Measurements from ENCODE around the gene AFAP1. TPM values are rescaled to one million over a fixed set of nuclear protein-coding genes. Genes with fewer than 3 reads are reported as not detected.
A peak's percentile ranks its signal among the peaks of the same experiment; 100 is the strongest.

Gene AFAP1
- total and polyA plus RNA-seq, 2 donors (not counting 1 experiment from before 2014, with no cell fraction given), result 0.03 to 0.44 TPM

DNA sequence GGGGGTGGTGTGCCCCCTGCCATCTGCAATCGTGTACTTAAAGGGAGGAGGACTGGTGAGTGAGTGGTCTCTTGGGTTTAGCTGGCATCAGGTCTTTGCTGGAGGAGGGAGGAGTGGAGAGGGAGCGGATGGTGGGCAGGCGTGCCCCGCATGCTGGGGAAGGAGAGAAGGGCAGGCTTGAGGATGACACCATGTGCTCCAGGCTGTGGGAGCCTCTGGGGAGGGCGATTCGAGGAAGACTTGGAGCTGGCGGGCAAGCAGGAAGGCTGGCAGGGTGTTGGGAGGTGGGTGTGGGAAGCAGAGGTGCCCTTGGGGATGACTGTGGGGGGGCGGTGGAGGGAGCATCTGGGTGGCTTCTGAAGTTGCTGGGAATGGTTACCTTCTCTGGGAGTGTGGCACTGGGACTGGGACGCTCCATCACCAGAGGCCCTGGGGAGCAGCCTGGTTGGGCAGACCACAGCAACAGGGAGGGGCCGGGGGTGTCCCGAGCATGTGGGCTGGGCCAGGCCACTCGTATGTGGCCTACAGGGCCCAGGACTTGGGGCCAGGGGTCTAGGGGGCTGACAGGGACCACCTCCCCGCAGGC, 30.8 kb upstream of the AFAP1 start:
- TF ChIP-seq EZH2 (IDR thresholded peaks at IDR 0.05; ENCODE audit: borderline replicate concordance, insufficient read depth, low read depth, low read length, poor library complexity, severe bottlenecking), result no peak
- TF ChIP-seq, protein P1, sequence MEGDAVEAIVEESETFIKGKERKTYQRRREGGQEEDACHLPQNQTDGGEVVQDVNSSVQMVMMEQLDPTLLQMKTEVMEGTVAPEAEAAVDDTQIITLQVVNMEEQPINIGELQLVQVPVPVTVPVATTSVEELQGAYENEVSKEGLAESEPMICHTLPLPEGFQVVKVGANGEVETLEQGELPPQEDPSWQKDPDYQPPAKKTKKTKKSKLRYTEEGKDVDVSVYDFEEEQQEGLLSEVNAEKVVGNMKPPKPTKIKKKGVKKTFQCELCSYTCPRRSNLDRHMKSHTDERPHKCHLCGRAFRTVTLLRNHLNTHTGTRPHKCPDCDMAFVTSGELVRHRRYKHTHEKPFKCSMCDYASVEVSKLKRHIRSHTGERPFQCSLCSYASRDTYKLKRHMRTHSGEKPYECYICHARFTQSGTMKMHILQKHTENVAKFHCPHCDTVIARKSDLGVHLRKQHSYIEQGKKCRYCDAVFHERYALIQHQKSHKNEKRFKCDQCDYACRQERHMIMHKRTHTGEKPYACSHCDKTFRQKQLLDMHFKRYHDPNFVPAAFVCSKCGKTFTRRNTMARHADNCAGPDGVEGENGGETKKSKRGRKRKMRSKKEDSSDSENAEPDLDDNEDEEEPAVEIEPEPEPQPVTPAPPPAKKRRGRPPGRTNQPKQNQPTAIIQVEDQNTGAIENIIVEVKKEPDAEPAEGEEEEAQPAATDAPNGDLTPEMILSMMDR (IDR thresholded peaks at IDR 0.05), result no peak
- Mint-ChIP-seq H3K27me3 (peaks cover 13% of the 10 kb centered on the region), H3K27ac (no peak overlapping the region), H3K9me3 (ENCODE audit: insufficient read depth) (no peaks in the 10 kb centered on the region), H3K4me3 (no peak overlapping the region), H3K4me1 (peaks cover 9% of the 10 kb centered on the region)
- Histone ChIP-seq H3K4me3 (ENCODE audit: control extremely low read depth in 1 of 5, extremely low read depth in 1 of 5, insufficient read depth in 1 of 5, low read depth in 2 of 5, low read length in 4 of 5) (no peak overlapping the region), H3K4me1 (ENCODE audit: control insufficient read depth in 2 of 2, insufficient read depth in 2 of 2, low read length in 2 of 2) (no peaks in the 10 kb centered on the region), H2AFZ (ENCODE audit: insufficient read depth, low read depth, low read length, poor library complexity, severe bottlenecking) (peak overlapping the region; percentile 49), H3K36me3 (replicated peaks in 1 of 2; ENCODE audit: control extremely low read depth in 1 of 2, control insufficient read depth in 1 of 2, extremely low read depth in 1 of 2, insufficient read depth in 2 of 2, low read length in 1 of 2) (no peaks in the 10 kb centered on the region), H3K79me2 (ENCODE audit: control insufficient read depth, insufficient read depth, low read length) (no peaks in the 10 kb centered on the region), H3K9me3 (ENCODE audit: control extremely low read depth in 1 of 3, control insufficient read depth in 2 of 3, insufficient read depth in 1 of 3, low read length in 2 of 3) (peaks cover 0 to 3% (median 0%) of the 10 kb centered on the region in 3 donors), H3K27ac (ENCODE audit: low read length in 2 of 2) (no peak overlapping the region), H3K9ac (ENCODE audit: low read length) (no peak overlapping the region), H4K20me1 (ENCODE audit: control insufficient read depth, insufficient read depth, low read length, poor library complexity, severe bottlenecking) (no peaks in the 10 kb centered on the region), H3K4me2 (replicated peaks; ENCODE audit: low read depth, low read length, poor library complexity, severe bottlenecking) (no peak overlapping the region), H3K27me3 (replicated peaks in 1 of 4; ENCODE audit: control extremely low read depth in 1 of 4, control insufficient read depth in 3 of 4, insufficient read depth in 4 of 4, low read length in 3 of 4) (peaks cover 0 to 2% (median 0%) of the 10 kb centered on the region in 4 experiments)
- 58% methylated on average over 13 of the region's 13 CpGs for WGBS (ENCODE audit: insufficient coverage)
- ChIA-PET CTCF (no interaction called here), POLR2A (no interaction called here)
- no peak for DNase-seq
- intact Hi-C loops (cut with micrococcal nuclease), result no loop called here
- no peak for ATAC-seq (ENCODE audit: low read depth)

DNA sequence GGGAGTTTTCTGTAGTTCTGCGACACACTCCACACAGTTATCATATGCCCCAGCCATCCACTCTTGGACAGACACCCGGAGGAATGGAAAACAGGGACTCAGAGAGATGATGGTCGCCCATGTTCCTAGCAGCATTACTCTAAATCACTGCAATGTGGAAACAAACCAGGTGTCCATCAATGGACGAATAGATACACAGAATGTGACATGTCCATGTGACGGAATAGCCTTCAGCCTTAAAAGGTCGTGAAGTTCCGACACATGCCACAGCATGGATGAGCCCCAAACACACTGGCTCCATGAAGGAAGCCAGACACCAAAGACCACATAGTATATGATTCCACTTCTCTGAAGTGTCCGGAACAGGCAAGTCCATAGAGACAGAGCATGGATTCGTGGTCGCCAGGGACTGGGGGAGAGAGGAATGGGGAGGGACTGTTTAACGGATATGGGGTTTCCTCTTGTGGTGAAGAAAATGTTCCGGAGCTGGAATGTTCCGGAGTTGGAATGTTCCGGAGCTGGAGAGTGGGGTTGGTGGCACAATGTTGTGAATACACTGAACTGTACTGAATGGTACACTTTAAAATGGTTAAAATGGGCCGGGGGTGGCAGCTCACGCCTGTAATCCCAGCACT, 28.7 kb upstream of the AFAP1 start:
- ChIA-PET CTCF (no interaction called here), POLR2A (no interaction called here)
- intact Hi-C loops (cut with micrococcal nuclease), result no loop called here
- no peak overlapping the region for H3K9ac ChIP-seq (ENCODE audit: low read length)
- no peak overlapping the region for H3K4me3 ChIP-seq (ENCODE audit: control extremely low read depth in 1 of 5, extremely low read depth in 1 of 5, insufficient read depth in 1 of 5, low read depth in 2 of 5, low read length in 4 of 5)
- no peak for DNase-seq
- peaks cover 0 to 2% (median 0%) of the 10 kb centered on the region in 4 experiments for H3K27me3 ChIP-seq (replicated peaks in 1 of 4; ENCODE audit: control extremely low read depth in 1 of 4, control insufficient read depth in 3 of 4, insufficient read depth in 4 of 4, low read length in 3 of 4)
- H3K9me3 Mint-ChIP-seq (ENCODE audit: insufficient read depth), result no peaks in the 10 kb centered on the region
- no peak for ATAC-seq (ENCODE audit: low read depth)
- TF ChIP-seq EZH2 (IDR thresholded peaks at IDR 0.05; ENCODE audit: borderline replicate concordance, insufficient read depth, low read depth, low read length, poor library complexity, severe bottlenecking), result no peak
- TF ChIP-seq, protein P1 (IDR thresholded peaks at IDR 0.05), result no peak
- H3K4me1 ChIP-seq (ENCODE audit: control insufficient read depth in 2 of 2, insufficient read depth in 2 of 2, low read length in 2 of 2), result no peaks in the 10 kb centered on the region
- peaks cover 0 to under 1% (median 0%) of the 10 kb centered on the region in 3 donors for H3K9me3 ChIP-seq (ENCODE audit: control extremely low read depth in 1 of 3, control insufficient read depth in 2 of 3, insufficient read depth in 1 of 3, low read length in 2 of 3)
- WGBS (ENCODE audit: insufficient coverage), result 45% methylated on average over 11 of the region's 16 CpGs
- H3K4me1 Mint-ChIP-seq, result peaks cover 9% of the 10 kb centered on the region
- H4K20me1 ChIP-seq (ENCODE audit: control insufficient read depth, insufficient read depth, low read length, poor library complexity, severe bottlenecking), result no peaks in the 10 kb centered on the region
- no peak overlapping the region for H3K4me3 Mint-ChIP-seq
- no peak overlapping the region for H3K27ac ChIP-seq (ENCODE audit: low read length in 2 of 2)
- H3K79me2 ChIP-seq (ENCODE audit: control insufficient read depth, insufficient read depth, low read length), result no peaks in the 10 kb centered on the region
- H3K27me3 Mint-ChIP-seq, result peaks cover 13% of the 10 kb centered on the region
- H3K4me2 ChIP-seq (replicated peaks; ENCODE audit: low read depth, low read length, poor library complexity, severe bottlenecking), result no peak overlapping the region
- H3K27ac Mint-ChIP-seq, result no peak overlapping the region
- H2AFZ ChIP-seq (ENCODE audit: insufficient read depth, low read depth, low read length, poor library complexity, severe bottlenecking), result no peak overlapping the region
- no peaks in the 10 kb centered on the region for H3K36me3 ChIP-seq (replicated peaks in 1 of 2; ENCODE audit: control extremely low read depth in 1 of 2, control insufficient read depth in 1 of 2, extremely low read depth in 1 of 2, insufficient read depth in 2 of 2, low read length in 1 of 2)

Measured in B cell (primary cell).